Measurements from ENCODE around the gene CALML6. TPM values are rescaled to one million over a fixed set of nuclear protein-coding genes. Genes with fewer than 3 reads are reported as not detected.

CALML6 gene
- total RNA-seq, 1 experiment from 2014 or later: not detected

- peak; percentile 49 for DNase-seq (ENCODE audit: low read depth)
These were observed 23.5 kb upstream of the CALML6 start for GRCh38 chr1:1891349-1892078.

GRCh38 chr1:1892079-1892762 lies 22.8 kb upstream of the CALML6 start:
- DNase-seq (ENCODE audit: low read depth): no peak

GRCh38 chr1:1892763-1893120 lies 22.3 kb upstream of the CALML6 start:
- no peak for DNase-seq (ENCODE audit: low read depth)

- DNase-seq (ENCODE audit: low read depth): no peak
These were observed 21.6 kb upstream of the CALML6 start for GRCh38 chr1:1893291-1893985.

GRCh38 chr1:1893997-1894353 lies 21.1 kb upstream of the CALML6 start:
- DNase-seq (ENCODE audit: low read depth): no peak

- no peak for DNase-seq (ENCODE audit: low read depth)
These were observed 20.6 kb upstream of the CALML6 start for GRCh38 chr1:1894354-1895059.

- DNase-seq (ENCODE audit: low read depth): no peak
These were observed 20.0 kb upstream of the CALML6 start for GRCh38 chr1:1895060-1895418.

GRCh38 chr1:1895456-1896336 lies 19.4 kb upstream of the CALML6 start:
- DNase-seq (ENCODE audit: low read depth): no peak

- DNase-seq (ENCODE audit: low read depth): no peak
These were observed 16.7 kb upstream of the CALML6 start for GRCh38 chr1:1898246-1898933.

GRCh38 chr1:1899266-1899966 lies 15.6 kb upstream of the CALML6 start:
- DNase-seq (ENCODE audit: low read depth): no peak

GRCh38 chr1:1899967-1900327 lies 15.1 kb upstream of the CALML6 start:
- no peak for DNase-seq (ENCODE audit: low read depth)

- no peak for DNase-seq (ENCODE audit: low read depth)
These were observed 14.0 kb upstream of the CALML6 start for GRCh38 chr1:1900883-1901640.

GRCh38 chr1:1901641-1902294 lies 13.3 kb upstream of the CALML6 start:
- DNase-seq (ENCODE audit: low read depth): no peak

- DNase-seq (ENCODE audit: low read depth): no peak
These were observed 11.8 kb upstream of the CALML6 start for GRCh38 chr1:1903224-1903623.

GRCh38 chr1:1906185-1907097 lies 8.6 kb upstream of the CALML6 start:
- DNase-seq (ENCODE audit: low read depth): peak; percentile 72

GRCh38 chr1:1907098-1907736 lies 7.8 kb upstream of the CALML6 start:
- DNase-seq (ENCODE audit: low read depth): no peak

- DNase-seq (ENCODE audit: low read depth): no peak
These were observed 6.6 kb upstream of the CALML6 start for GRCh38 chr1:1908506-1908791.

All from HT1080 (cell line).